Endothelial cell (in vitro differentiated cells): ENCODE results near the gene HSD3B7. TPM values are rescaled to one million over a fixed set of nuclear protein-coding genes. Genes with fewer than 3 reads are reported as not detected.

Experiments
- DNase-seq: peaks from one replicate; pipeline ENCODE4 v3.0.0; 2021; ENCODE audit warnings: low spot score
- H3K27ac Mint-ChIP-seq: one replicate; pipeline ENCODE4 v1.8.0; 2021; ENCODE audit warnings: mixed read lengths, inconsistent platforms; ENCODE audit not compliant: unreplicated experiment
- H3K27me3 Mint-ChIP-seq: one replicate; pipeline ENCODE4 v1.8.0; 2021; ENCODE audit warnings: mild to moderate bottlenecking, moderate library complexity, mixed read lengths, inconsistent platforms; ENCODE audit not compliant: unreplicated experiment
- H3K36me3 Mint-ChIP-seq: one replicate; pipeline ENCODE4 v1.8.0; 2021; ENCODE audit warnings: mild to moderate bottlenecking, low read depth, mixed read lengths, inconsistent platforms; ENCODE audit not compliant: unreplicated experiment
- H3K4me1 Mint-ChIP-seq: one replicate; pipeline ENCODE4 v1.8.0; 2021; ENCODE audit warnings: mild to moderate bottlenecking, mixed read lengths, inconsistent platforms; ENCODE audit not compliant: unreplicated experiment
- H3K4me3 Mint-ChIP-seq: one replicate; pipeline ENCODE4 v1.8.0; 2021; ENCODE audit warnings: mild to moderate bottlenecking, mixed read lengths, inconsistent platforms; ENCODE audit not compliant: unreplicated experiment
- H3K9me3 Mint-ChIP-seq: one replicate; pipeline ENCODE4 v1.8.0; 2021; ENCODE audit warnings: mixed read lengths, inconsistent platforms; ENCODE audit not compliant: unreplicated experiment
- CTCF ChIP-seq: fragments of 200-600 bp; sonication (generic); IDR thresholded peaks from one replicate; pipeline ENCODE4 v1.5.0; 2021; ENCODE audit warnings: antibody characterized with exemption; ENCODE audit not compliant: unreplicated experiment
- total RNA-seq: library from RNA; stranded (reverse); fragmentation: NEBNext Ultra II Directional; extraction: Animal tissue kit (Norgen Biotek cat#: 25700); gene quantifications from one replicate; pipeline ENCODE4 v1.2.1, GENCODE V29; 2021; ENCODE audit not compliant: unreplicated experiment

Gene HSD3B7
- total RNA-seq, 1 donor from 2014 or later: 5.3 TPM

DNA sequence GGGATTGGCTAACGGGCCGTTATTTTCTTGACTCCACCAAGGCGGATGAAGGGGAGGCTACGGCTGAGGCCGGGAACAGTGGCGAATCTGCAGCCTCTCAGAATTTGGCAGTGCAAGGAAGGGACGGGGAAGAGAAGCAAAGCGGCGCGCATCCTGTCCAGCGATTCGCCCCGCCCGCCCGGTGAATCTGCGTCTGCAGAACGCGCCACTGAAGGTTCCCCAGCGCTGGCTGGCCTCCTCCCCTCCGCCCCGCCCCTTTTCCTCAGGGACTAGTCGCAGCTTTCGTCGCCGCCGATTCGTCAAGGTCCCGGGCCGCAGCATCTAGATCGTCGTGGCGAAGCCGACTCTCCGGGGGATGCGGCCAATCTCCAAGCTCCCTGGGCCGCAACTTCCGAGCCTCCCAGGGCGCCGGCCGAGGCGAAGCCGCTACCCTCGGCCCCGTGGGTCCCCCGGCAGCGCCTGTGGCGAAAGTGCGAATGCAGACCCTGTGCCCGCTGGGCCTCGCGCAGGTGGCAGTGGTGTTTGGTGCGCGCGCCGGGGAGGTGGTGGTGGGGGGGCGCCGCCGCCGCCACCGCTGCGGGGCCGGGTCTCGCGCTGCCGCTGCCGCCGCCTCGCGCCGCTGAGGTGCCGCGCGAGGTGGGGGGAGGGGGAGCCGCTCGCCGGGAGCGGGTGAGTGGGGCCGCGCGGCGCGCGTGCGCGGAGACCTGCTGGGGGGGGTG, 27.4 kb upstream of the HSD3B7 start, which contains the start of gene SETD1A:
Gene SETD1A (plus strand): TSS at position 299 of the 719 bp plus-strand sequence. CDS start 978 bp downstream, outside the sequence.
- Mint-ChIP-seq H3K27me3 (peaks cover 30% of the 10 kb centered on the region), H3K36me3 (peaks cover 38% of the 10 kb centered on the region), H3K27ac (peak within 1 kb of the TSS; percentile 97), H3K9me3 (no peaks in the 10 kb centered on the region), H3K4me3 (peak within 1 kb of the TSS; percentile 94), H3K4me1 (peaks cover 13% of the 10 kb centered on the region)
- DNase-seq: peak; percentile 94
- no peak for TF ChIP-seq CTCF

GRCh38 chr16:30958175-30959079, 26.6 kb upstream of the HSD3B7 start:
- peaks cover 13% of the 10 kb centered on the region for H3K4me1 Mint-ChIP-seq
- H3K27me3 Mint-ChIP-seq: peaks cover 30% of the 10 kb centered on the region
- no peak for TF ChIP-seq CTCF
- H3K36me3 Mint-ChIP-seq: peaks cover 44% of the 10 kb centered on the region
- no peaks in the 10 kb centered on the region for H3K9me3 Mint-ChIP-seq
- peak overlapping the region; percentile 90 for H3K27ac Mint-ChIP-seq
- H3K4me3 Mint-ChIP-seq: peak overlapping the region; percentile 94
- peak; percentile 66 for DNase-seq

GRCh38 chr16:30961384-30961783, 23.6 kb upstream of the HSD3B7 start:
- H3K27me3 Mint-ChIP-seq: peaks cover 23% of the 10 kb centered on the region
- peaks cover 13% of the 10 kb centered on the region for H3K4me1 Mint-ChIP-seq
- TF ChIP-seq CTCF: no peak
- no peak overlapping the region for H3K27ac Mint-ChIP-seq
- H3K4me3 Mint-ChIP-seq: peak overlapping the region; percentile 37
- peaks cover 49% of the 10 kb centered on the region for H3K36me3 Mint-ChIP-seq
- no peaks in the 10 kb centered on the region for H3K9me3 Mint-ChIP-seq
- DNase-seq: no peak

- no peak for DNase-seq
- Mint-ChIP-seq H3K4me1 (peaks cover 7% of the 10 kb centered on the region), H3K27me3 (peaks cover 19% of the 10 kb centered on the region), H3K36me3 (peaks cover 62% of the 10 kb centered on the region), H3K27ac (no peak overlapping the region), H3K4me3 (no peak overlapping the region), H3K9me3 (no peaks in the 10 kb centered on the region)
- TF ChIP-seq CTCF: no peak
Measured at GRCh38 chr16:30963925-30964511, 21.0 kb upstream of the HSD3B7 start.
